Esophagus muscularis mucosa (tissue), 3 donors: ENCODE measurements around the gene ZNF425.

Source experiments
- POLR2A ChIP-seq: fragments of 450-650 bp; IDR thresholded peaks from one replicate; pipeline ENCODE4 v1.6.1; 2017; ENCODE audit warnings: antibody characterized with exemption, moderate library complexity, mild to moderate bottlenecking, low read depth
- POLR2AphosphoS5 ChIP-seq, 2 donors: sonication (generic); formaldehyde crosslinking; IDR thresholded peaks; one replicate each; pipeline ENCODE4 v1.6.1; 2017; ENCODE audit warnings: antibody characterized with exemption in 2 of 2
- TF ChIP-seq, protein P1 (sequence below), 3 experiments: fragments of 200-600 bp in 2 of 3; fragments of 450-650 bp in 1 of 3; sonication (generic) in 2 of 3; IDR thresholded peaks; one replicate each; pipeline ENCODE4 v1.5.1; 2017 to 2019; ENCODE audit warnings: antibody characterized with exemption in 3 of 3, mild to moderate bottlenecking in 2 of 3, moderate library complexity in 1 of 3

DNA sequence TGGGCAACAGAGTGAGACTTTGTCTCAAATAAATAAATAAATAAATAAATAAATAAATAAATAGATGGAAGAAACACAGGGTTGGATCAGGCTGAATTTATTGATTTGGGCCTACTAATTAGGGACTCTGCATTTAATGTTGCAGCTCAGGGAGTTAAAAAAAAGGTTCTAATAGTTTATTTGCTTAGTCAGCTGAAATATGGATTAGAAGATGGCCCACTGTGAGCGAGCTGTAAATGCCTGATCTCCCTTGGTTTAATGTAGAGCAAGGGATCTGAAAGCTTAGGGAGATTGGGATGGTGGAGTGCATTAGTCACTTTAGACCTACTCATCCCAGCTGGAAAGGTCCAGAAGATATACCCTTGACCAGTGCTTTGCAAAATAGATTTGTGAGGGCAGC lies 72.7 kb downstream of the ZNF425 start:
- TF ChIP-seq, protein P1, sequence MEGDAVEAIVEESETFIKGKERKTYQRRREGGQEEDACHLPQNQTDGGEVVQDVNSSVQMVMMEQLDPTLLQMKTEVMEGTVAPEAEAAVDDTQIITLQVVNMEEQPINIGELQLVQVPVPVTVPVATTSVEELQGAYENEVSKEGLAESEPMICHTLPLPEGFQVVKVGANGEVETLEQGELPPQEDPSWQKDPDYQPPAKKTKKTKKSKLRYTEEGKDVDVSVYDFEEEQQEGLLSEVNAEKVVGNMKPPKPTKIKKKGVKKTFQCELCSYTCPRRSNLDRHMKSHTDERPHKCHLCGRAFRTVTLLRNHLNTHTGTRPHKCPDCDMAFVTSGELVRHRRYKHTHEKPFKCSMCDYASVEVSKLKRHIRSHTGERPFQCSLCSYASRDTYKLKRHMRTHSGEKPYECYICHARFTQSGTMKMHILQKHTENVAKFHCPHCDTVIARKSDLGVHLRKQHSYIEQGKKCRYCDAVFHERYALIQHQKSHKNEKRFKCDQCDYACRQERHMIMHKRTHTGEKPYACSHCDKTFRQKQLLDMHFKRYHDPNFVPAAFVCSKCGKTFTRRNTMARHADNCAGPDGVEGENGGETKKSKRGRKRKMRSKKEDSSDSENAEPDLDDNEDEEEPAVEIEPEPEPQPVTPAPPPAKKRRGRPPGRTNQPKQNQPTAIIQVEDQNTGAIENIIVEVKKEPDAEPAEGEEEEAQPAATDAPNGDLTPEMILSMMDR (IDR thresholded peaks at IDR 0.05), result no peak
- TF ChIP-seq POLR2AphosphoS5 (IDR thresholded peaks at IDR 0.05) (no peak), POLR2A (no peak)
